B cell (primary cell): ENCODE results near the gene PPP2R2C. TPM values are rescaled to one million over a fixed set of nuclear protein-coding genes. Genes with fewer than 3 reads are reported as not detected.

Experiments used
- ATAC-seq: fragments of 200-7000 bp; cut with Tn5 transposase; one replicate; pipeline ENCODE4 v1.10.0; 2021; ENCODE audit warnings: low read depth, mild to moderate bottlenecking, moderate number of reproducible peaks, moderate library complexity
- CTCF ChIA-PET: fragments of 350-600 bp; sonication (Branson Sonifier 250); formaldehyde crosslinking; loops from one replicate; lab custom pipeline; 2021; ENCODE audit warnings: antibody characterized with exemption, inconsistent platforms; lab: Charles Lee
- POLR2A ChIA-PET: fragments of 350-600 bp; sonication (Branson Sonifier 250); formaldehyde crosslinking; loops from one replicate; lab custom pipeline; 2021; ENCODE audit warnings: antibody characterized with exemption; lab: Charles Lee
- DNase-seq: peaks from one replicate; pipeline ENCODE4 v3.0.0; 2013
- H2AFZ ChIP-seq: 2 replicates; pipeline ENCODE4 v1.6.1; 2012; ENCODE audit warnings: mild to moderate bottlenecking, low read depth, low read length; ENCODE audit not compliant: insufficient read depth, poor library complexity, severe bottlenecking
- H3K27ac ChIP-seq, 2 donors: 1 replicate in 1 of 2; 2 replicates in 1 of 2; pipeline ENCODE4 v1.5.1; 2012 to 2013; ENCODE audit warnings: low read length in 2 of 2, mild to moderate bottlenecking in 2 of 2, moderate library complexity in 1 of 2
- H3K27me3 ChIP-seq, 4 experiments: fragments of 200-600 bp in 1 of 4; sonication (generic) in 1 of 4; replicated peaks in 1 of 4; 1 replicate in 2 of 4; 2 replicates in 2 of 4; pipeline versions ENCODE4 v1.6.1 to v1.7.0; 2013 to 2016; ENCODE audit warnings: low read length in 3 of 4, mild to moderate bottlenecking in 2 of 4, mixed read lengths in 1 of 4, moderate library complexity in 1 of 4; ENCODE audit not compliant: insufficient read depth in 4 of 4, control insufficient read depth in 3 of 4; ENCODE audit errors: control extremely low read depth in 1 of 4
- H3K36me3 ChIP-seq, 2 experiments: replicated peaks in 1 of 2; 1 replicate in 1 of 2; 2 replicates in 1 of 2; pipeline versions ENCODE4 v1.6.1 to v1.7.1; 2013; ENCODE audit warnings: low read length in 1 of 2; ENCODE audit not compliant: insufficient read depth in 2 of 2, control insufficient read depth in 1 of 2; ENCODE audit errors: control extremely low read depth in 1 of 2, extremely low read depth in 1 of 2
- H3K4me1 ChIP-seq, 2 donors: fragments of 200-600 bp in 1 of 2; sonication (generic) in 1 of 2; 1 replicate in 1 of 2; 2 replicates in 1 of 2; pipeline versions ENCODE4 v1.5.1 to v1.6.1; 2013 to 2017; ENCODE audit warnings: low read length in 2 of 2; ENCODE audit not compliant: control insufficient read depth in 2 of 2, insufficient read depth in 2 of 2
- H3K4me2 ChIP-seq: replicated peaks from 2 replicates; pipeline ENCODE3; 2012; ENCODE audit warnings: mild to moderate bottlenecking, low read depth, low read length; ENCODE audit not compliant: poor library complexity, severe bottlenecking
- H3K4me3 ChIP-seq, 5 experiments: fragments of 200-600 bp in 1 of 5; sonication (generic) in 1 of 5; 1 replicate in 3 of 5; 2 replicates in 2 of 5; pipeline versions ENCODE4 v1.5.1 to v1.7.0; 2011 to 2016; ENCODE audit warnings: low read length in 4 of 5, mild to moderate bottlenecking in 4 of 5, low read depth in 2 of 5, control low read depth in 1 of 5, moderate library complexity in 1 of 5; ENCODE audit not compliant: insufficient read depth in 1 of 5; ENCODE audit errors: control extremely low read depth in 1 of 5, extremely low read depth in 1 of 5
- H3K79me2 ChIP-seq: fragments of 200-600 bp; sonication (generic); one replicate; pipeline ENCODE4 v1.6.0; 2016; ENCODE audit warnings: low read length; ENCODE audit not compliant: control insufficient read depth, insufficient read depth
- H3K9ac ChIP-seq: fragments of 200-600 bp; sonication (generic); 2 replicates; pipeline ENCODE4 v1.6.1; 2017; ENCODE audit warnings: mild to moderate bottlenecking, low read length, moderate library complexity
- H3K9me3 ChIP-seq, 3 donors: one replicate each; pipeline versions ENCODE4 v1.6.1 to v1.7.1; 2013; ENCODE audit warnings: low read length in 2 of 3; ENCODE audit not compliant: control insufficient read depth in 2 of 3, insufficient read depth in 1 of 3; ENCODE audit errors: control extremely low read depth in 1 of 3
- H4K20me1 ChIP-seq: 2 replicates; pipeline ENCODE4 v1.6.0; 2012; ENCODE audit warnings: mild to moderate bottlenecking, low read length; ENCODE audit not compliant: insufficient read depth, control insufficient read depth, poor library complexity, severe bottlenecking
- H3K27ac Mint-ChIP-seq: one replicate; pipeline ENCODE4 v1.8.0; 2021; ENCODE audit warnings: mixed read lengths
- H3K27me3 Mint-ChIP-seq: one replicate; pipeline ENCODE4 v1.8.0; 2021; ENCODE audit warnings: mixed read lengths
- H3K4me1 Mint-ChIP-seq: one replicate; pipeline ENCODE4 v1.8.0; 2021; ENCODE audit warnings: mixed read lengths
- H3K4me3 Mint-ChIP-seq: one replicate; pipeline ENCODE4 v1.8.0; 2021; ENCODE audit warnings: mixed read lengths
- H3K9me3 Mint-ChIP-seq: one replicate; pipeline ENCODE4 v1.8.0; 2022; ENCODE audit warnings: mixed read lengths; ENCODE audit not compliant: insufficient read depth
- EZH2 ChIP-seq: IDR thresholded peaks from 2 replicates; pipeline ENCODE4 v1.6.1; 2012; ENCODE audit warnings: borderline replicate concordance, low read depth, mild to moderate bottlenecking, moderate library complexity, low read length; ENCODE audit not compliant: insufficient read depth, poor library complexity, severe bottlenecking
- WGBS: methylation state at CpG from one replicate; pipeline ENCODE4 v1.1.5; 2013; ENCODE audit warnings: missing lambda C conversion rate; ENCODE audit not compliant: insufficient coverage; 5-methylcytosine and 5-hydroxymethylcytosine counted together
- intact Hi-C: fragments of 100-400 bp; cut with micrococcal nuclease; formaldehyde crosslinking; loops from one replicate; pipeline ENCODE4 v1.10.0; 2022
- polyA plus RNA-seq: library from polyadenylated mRNA; depleted of rRNA; stranded (reverse); fragments of >200 nt; gene quantifications from 2 replicates; pipeline ENCODE4 v1.2.3, GENCODE V29; 2012
- total RNA-seq, 2 donors: library from RNA; stranded (reverse); fragments of 120-200 nt in 1 of 2; gene quantifications; 1 replicate in 1 of 2; 2 replicates in 1 of 2; pipeline versions ENCODE4 v1.2.3 to v1.2.4, GENCODE V29; 2013 to 2022
- TF ChIP-seq, protein P1 (sequence below): fragments of 200-600 bp; IDR thresholded peaks from one replicate; pipeline ENCODE4 v1.8.0; 2022; ENCODE audit warnings: antibody characterized with exemption, mild to moderate bottlenecking

PPP2R2C gene
- total and polyA plus RNA-seq, 2 donors (not counting 1 experiment from before 2014, with no cell fraction given) = not detected

DNA sequence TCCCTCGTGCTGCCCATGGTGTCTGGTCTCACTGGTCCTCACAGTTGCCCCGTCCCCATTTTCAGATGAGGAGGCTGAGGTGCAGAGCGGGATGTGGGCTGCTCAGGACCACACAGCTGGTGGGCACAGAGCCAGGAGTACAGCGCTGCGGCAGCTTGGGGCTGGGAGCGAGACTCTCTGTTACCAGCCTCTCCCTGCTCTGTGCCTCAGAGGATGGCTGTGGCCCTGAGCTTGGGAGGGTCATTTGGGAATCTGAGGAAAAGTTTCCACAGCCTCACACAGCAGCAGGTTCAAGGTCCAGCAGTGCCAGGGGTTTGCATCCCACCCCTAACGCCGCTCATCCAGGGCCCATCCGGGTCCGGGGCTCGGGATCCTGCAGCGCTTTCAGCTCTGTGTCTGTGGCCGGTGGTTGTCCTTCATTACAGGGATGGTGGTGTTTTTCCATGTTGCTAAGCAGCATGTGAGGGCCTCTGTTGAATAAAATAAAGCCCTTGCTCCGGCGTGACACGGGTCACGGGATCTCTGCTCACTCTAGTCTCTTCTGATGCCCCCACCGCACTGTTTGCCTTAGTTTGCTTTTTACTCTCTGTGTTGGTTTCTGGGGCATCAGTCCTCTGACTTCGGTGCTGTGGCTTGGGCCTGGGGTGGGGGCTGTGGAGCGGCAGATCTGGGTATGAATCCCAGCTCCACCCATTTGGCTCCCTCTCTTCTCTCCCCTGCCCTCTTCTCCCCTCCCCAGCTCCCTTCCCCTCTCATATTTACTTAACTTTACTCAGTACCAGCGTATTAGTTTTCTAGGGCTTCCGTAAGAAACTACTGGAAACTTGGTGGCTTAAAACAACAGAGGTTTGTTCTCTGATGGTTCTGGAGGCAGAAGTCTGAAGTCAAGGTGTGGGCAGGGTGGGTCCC is 196.3 kb downstream of the PPP2R2C start:
- Histone ChIP-seq H3K36me3 (no peaks in the 10 kb centered on the region), H4K20me1 (no peaks in the 10 kb centered on the region), H3K4me2 (no peak overlapping the region), H3K27ac (no peak overlapping the region), H3K9me3 (no peaks in the 10 kb centered on the region), H3K9ac (no peak overlapping the region), H2AFZ (no peak overlapping the region), H3K27me3 (no peaks in the 10 kb centered on the region), H3K4me1 (peaks cover 0 to 10% of the 10 kb centered on the region in 2 donors), H3K79me2 (no peaks in the 10 kb centered on the region), H3K4me3 (no peak overlapping the region)
- no peak overlapping the region for H3K4me3 Mint-ChIP-seq
- ATAC-seq = no peak
- ChIA-PET POLR2A (no interaction called here), CTCF (no interaction called here)
- no peak overlapping the region for H3K27ac Mint-ChIP-seq
- peaks cover 3% of the 10 kb centered on the region for H3K4me1 Mint-ChIP-seq
- no peak for DNase-seq
- intact Hi-C loops = no loop called here
- peaks cover 3% of the 10 kb centered on the region for H3K27me3 Mint-ChIP-seq
- H3K9me3 Mint-ChIP-seq = no peaks in the 10 kb centered on the region
- TF ChIP-seq, protein P1, sequence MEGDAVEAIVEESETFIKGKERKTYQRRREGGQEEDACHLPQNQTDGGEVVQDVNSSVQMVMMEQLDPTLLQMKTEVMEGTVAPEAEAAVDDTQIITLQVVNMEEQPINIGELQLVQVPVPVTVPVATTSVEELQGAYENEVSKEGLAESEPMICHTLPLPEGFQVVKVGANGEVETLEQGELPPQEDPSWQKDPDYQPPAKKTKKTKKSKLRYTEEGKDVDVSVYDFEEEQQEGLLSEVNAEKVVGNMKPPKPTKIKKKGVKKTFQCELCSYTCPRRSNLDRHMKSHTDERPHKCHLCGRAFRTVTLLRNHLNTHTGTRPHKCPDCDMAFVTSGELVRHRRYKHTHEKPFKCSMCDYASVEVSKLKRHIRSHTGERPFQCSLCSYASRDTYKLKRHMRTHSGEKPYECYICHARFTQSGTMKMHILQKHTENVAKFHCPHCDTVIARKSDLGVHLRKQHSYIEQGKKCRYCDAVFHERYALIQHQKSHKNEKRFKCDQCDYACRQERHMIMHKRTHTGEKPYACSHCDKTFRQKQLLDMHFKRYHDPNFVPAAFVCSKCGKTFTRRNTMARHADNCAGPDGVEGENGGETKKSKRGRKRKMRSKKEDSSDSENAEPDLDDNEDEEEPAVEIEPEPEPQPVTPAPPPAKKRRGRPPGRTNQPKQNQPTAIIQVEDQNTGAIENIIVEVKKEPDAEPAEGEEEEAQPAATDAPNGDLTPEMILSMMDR = no peak
- no peak for TF ChIP-seq EZH2
- 90% methylated on average over 16 of the region's 22 CpGs for WGBS

DNA sequence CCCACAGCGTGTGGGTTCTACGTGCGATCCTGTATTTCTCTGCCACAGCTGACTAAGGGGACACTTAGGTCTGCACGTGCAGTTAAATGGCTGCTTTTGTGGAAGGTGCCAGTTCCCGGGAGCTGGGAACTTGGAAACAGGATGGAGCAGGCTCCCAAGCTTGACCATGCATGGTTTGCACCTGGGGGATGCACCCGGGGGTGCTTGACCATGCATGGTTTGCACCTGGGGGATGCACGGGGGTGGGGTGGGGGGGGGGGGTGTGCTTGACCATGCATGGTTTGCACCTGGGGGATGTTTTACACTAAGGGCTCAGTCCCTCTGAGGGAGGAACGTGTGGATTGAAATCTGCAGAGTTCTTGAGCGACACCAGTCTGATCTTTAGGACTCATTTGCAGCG is 197.1 kb downstream of the PPP2R2C start:
- H3K9ac ChIP-seq = no peak overlapping the region
- H3K27me3 Mint-ChIP-seq = peaks cover 3% of the 10 kb centered on the region
- CTCF ChIA-PET = no interaction called here
- no peak overlapping the region for H3K27ac Mint-ChIP-seq
- no peaks in the 10 kb centered on the region for H3K9me3 ChIP-seq
- TF ChIP-seq, protein P1 = no peak
- no peak for TF ChIP-seq EZH2
- no peaks in the 10 kb centered on the region for H3K79me2 ChIP-seq
- no peaks in the 10 kb centered on the region for H3K27me3 ChIP-seq
- 57% methylated on average over 9 of the region's 10 CpGs for WGBS
- no peak overlapping the region for H3K4me3 Mint-ChIP-seq
- POLR2A ChIA-PET = no interaction called here
- no peaks in the 10 kb centered on the region for H3K36me3 ChIP-seq
- H3K4me1 ChIP-seq = peaks cover 0 to 16% of the 10 kb centered on the region in 2 donors
- H4K20me1 ChIP-seq = no peaks in the 10 kb centered on the region
- H3K27ac ChIP-seq = no peak overlapping the region
- DNase-seq (no peak), ATAC-seq (no peak)
- intact Hi-C loops = no loop called here
- H2AFZ ChIP-seq = no peak overlapping the region
- H3K4me2 ChIP-seq = no peak overlapping the region
- peaks cover 8% of the 10 kb centered on the region for H3K4me1 Mint-ChIP-seq
- H3K9me3 Mint-ChIP-seq = no peaks in the 10 kb centered on the region
- no peak overlapping the region for H3K4me3 ChIP-seq
